ENCODE measurements around the gene INPP5A.
"Not testable (repeated sequence)": the region's sequence is repeated elsewhere in the genome, so short reads cannot be mapped to it uniquely, and the experiment has no call there.

Gene INPP5A

DNA sequence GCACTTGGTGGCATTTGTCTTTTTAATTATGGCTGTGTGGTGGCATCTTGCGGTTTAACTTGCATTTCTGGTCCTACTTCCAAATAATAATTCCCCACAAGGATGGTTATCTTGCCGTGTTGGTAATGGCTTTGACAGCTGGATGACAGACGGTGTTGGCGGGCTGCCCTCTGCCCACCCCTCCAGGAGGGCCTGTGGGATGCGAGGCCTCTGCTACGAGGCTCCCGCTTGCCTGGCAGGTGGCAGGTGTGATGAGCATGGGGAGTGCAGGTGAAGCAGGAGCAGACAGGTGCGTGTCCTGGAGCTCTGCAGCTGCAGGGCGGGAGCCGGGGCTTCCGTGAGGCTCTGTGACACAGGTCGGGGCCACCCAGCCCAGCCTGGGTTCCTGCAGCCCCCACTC lies 11.8 kb downstream of the INPP5A start:
- no peak for FAIRE-seq

DNA sequence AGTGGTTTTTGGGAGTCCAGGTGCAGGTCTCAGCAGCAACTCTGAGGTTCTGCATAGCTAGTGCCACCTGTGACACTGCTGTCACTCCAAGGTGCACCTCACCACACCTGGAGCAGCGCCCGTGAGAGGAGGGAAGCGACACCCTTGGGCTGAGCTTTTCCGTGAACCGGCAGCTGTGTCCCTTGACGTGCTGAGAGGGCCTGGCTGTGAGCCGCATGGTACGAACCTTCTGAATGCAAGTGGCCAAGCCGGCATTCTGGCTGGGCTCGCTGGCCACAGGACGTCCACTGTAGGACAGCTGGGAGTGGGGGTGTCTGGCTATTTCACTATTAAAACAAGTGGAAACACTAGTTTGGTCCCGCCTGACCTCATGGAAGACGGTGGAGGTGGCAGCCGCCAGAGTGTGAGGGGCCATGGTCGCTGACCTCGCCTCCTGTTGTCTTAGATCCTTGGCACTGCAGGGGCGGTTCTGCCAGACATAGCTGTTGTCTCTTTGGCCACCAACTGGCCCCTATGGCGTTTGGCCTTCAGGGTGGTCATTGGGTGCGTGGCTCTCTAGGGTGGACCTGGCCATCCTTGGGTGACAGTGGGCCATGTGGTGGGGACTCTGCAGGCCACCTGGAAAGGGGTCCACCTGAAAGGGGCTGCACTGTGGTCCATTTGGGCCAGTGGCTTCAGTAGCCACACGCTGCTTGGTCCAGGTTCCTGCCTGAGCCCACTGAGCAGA lies 12.9 kb downstream of the INPP5A start:
- FAIRE-seq: no peak

DNA sequence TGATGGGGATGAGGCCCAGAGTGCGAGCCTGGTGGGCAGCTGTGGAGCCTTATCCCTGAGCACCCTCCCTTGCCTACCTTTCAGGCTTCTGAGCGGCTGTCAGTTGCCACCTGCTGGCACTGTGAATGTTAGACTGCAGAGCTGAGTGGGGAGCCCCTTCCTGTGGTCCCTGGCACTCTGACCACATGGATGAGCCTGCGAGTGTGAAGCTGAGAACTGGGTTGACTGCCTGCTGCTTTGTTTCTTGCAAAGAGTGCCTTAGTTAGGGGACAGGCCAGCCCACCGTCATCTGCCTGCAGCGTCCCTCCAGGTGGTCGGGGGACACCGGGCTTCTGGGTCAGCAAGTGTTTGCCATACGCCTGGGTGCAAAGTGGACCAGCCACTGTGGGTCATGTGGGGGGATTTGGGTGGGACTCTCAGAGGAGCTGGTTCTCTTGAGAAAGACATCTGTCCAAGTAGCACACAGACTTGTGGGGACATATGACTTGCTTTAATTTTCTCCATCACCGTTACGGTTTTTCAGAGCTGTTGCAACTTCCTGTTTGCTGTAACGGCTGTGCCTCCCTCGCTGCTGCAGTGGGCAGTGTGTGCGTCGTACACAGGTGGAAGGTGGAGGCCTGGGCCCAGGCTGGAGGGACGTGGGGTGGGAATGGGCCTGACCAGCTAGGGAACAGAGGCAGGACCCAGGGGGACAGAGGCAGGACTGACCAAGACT lies 13.7 kb downstream of the INPP5A start:
- no peak for FAIRE-seq

DNA sequence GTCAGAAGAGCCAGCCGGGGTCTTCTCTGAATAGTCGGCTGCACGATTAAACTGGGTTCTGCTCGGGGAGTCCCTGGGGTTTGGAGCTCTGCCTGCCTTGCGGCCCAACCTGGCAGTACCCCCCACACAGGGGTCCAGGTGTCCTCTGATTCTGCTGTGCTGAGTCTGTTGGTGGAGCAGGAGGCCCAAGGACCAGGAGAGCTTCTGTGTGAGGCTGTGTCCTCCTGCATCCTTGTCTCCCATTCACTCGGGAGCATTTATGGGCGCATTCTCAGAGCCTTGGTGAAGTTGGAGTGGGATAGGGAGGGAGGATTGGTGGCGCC lies 14.2 kb downstream of the INPP5A start:
- FAIRE-seq: no peak

DNA sequence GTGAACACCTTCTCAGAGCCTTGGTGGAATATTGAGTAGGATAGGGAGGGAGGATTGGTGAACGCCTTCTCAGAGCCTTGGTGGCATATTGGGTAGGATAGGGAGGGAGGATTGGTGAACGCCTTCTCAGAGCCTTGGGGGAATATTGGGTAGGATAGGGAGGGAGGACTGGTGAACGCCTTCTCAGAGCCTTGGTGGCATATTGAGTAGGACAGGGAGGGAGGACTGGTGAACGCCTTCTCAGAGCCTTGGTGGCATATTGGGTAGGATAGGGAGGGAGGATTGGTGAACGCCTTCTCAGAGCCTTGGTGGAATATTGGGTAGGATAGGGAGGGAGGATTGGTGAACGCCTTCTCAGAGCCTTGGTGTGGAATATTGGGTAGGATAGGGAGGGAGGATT lies 15.0 kb downstream of the INPP5A start:
- not testable (repeated sequence) for FAIRE-seq

DNA sequence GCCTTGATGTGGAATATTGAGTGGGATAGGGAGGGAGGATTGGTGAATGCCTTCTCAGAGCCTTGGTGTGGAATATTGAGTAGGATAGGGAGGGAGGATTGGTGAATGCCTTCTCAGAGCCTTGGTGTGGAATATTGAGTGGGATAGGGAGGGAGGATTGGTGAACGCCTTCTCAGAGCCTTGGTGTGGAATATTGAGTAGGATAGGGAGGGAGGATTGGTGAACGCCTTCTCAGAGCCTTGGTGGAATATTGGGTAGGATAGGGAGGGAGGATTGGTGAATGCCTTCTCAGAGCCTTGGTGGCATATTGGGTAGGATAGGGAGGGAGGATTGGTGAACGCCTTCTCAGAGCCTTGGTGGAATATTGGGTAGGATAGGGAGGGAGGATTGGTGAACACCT lies 16.0 kb downstream of the INPP5A start:
- not testable (repeated sequence) for FAIRE-seq

DNA sequence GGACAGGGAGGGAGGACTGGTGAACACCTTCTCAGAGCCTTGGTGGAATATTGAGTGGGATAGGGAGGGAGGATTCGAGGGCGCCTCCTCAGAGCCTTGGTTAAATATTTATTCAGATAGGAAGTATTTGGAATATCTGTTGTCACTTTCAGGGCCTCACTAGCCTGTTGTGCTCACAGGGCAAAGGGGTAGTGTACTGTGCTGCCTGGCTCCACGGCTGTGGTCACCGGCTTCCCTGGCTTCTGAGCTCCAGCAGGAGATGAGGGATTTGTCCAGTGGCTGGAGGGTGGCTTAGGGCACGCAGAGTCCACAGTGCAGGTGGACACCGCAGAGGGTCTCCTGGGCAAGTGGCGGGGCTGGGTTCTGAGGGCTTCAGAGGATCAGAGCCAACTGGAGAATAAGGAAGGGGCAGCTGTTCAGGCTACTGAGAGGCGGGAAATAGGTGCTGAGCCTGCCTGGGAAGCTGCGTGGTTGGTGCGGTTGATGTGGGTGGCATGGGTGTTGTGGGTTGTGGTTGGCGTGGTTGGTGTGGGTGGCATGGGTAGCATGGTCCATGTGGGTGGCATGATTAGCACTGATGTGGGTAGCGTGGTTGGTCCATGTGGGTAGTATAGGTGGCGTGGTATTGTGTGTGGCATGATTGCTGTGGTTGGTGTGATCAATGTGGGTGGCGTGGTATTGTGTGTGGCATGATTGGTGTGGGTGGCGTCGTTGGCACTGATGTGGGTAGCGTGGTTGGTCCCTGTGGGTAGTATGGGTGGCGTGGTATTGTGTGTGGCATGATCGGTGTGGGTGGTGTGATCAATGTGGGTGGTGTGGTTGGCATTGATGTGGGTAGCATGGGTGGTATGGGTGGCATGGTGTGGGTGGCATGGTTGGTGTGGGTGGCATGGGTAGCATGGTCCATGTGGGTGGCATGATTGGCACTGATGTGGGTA lies 16.7 kb downstream of the INPP5A start:
- FAIRE-seq: no peak

DNA sequence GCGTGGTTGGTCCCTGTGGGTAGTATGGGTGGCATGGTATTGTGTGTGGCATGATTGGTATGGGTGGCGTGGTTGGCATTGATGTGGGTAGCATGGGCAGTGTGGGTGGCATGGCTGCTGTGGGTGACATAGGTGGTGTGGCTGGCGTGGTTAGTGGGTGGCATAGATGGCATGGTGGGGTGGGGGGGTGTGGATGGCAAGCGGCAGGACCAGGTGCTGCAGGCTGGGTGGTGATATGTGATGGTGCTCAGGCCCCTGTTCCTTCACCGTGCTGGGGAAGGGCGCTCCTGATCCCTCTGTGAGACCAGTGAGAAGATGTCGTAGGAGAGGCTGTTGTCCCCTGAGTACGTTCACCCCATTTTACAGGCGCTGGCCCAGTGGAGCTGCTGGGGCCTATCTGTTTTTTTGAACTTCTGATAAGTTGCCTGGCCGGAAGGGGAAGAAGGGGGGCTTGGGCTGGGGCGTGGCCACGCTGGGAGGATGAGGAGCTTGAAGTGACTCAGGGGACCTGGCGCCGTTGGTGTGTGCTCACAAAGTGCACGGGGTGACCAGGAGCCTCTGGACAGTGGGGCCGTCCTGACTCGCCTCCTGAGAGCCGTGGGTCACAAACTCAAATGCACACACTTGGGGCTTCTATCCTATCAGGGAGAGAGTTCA lies 17.5 kb downstream of the INPP5A start:
- no peak for FAIRE-seq

DNA sequence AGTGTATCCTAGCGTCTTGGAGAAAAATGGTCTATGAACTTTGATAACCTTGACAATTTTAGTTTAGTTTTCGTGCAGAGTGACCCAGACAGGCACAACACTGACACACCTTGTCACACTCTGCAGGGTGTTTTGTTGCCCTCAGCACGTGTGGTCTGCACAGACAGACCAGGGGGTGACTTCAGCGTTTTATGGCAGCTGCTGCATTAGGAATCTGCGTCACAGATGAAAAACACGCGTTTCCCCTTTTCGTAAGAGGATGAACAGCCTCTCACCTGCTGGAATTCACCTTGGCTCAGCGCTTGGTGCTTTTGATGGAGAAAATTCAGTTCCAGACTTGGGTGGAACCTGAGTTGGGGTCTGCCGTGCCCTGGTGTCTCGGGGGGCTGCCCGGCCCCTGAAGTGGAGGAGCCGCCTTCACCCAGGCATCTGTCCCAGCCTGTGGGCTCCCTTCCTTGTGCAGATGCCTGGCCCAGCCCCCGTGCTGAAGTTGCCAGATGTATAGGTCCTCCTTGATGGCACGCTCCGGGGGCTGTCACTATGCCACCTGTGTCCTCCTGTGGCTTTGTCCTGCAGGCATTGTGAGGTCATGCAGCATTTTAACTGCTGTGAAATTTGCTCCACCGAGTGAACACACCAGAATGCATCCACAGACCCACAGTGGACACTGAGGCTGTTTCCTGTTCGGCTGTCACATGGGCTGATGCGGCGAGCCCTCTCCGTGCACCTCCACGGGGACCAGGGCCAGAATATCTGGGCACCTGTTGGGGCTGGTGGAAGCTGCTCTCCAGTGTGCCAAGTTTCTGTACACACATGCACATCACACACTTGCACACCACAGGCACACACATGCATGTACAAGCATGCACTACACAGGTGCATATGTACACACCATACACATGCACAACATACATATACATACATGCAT lies 18.3 kb downstream of the INPP5A start:
- FAIRE-seq: no peak

DNA sequence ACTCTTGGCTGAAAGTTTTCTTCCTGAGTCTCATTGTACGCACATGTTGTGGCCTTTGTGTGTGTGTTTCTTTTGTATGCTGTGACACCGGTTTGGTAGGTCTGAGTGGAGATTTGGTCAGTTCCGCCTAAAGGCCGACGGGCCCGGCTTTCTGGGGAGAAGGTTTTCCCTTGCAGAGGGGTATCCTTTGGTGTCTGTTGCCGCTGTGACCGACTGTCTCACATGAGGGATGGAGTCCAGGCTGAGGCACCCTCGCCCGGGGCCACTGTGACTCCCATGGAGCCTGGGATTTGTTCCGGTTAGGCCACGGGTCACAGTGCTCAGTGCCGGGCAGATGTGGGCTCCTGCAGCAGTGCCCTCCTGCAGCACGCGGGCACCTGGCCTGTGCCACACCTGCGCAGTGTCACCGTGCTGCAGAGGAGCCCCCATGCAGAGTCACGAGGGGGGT lies 19.4 kb downstream of the INPP5A start:
- no peak for FAIRE-seq

DNA sequence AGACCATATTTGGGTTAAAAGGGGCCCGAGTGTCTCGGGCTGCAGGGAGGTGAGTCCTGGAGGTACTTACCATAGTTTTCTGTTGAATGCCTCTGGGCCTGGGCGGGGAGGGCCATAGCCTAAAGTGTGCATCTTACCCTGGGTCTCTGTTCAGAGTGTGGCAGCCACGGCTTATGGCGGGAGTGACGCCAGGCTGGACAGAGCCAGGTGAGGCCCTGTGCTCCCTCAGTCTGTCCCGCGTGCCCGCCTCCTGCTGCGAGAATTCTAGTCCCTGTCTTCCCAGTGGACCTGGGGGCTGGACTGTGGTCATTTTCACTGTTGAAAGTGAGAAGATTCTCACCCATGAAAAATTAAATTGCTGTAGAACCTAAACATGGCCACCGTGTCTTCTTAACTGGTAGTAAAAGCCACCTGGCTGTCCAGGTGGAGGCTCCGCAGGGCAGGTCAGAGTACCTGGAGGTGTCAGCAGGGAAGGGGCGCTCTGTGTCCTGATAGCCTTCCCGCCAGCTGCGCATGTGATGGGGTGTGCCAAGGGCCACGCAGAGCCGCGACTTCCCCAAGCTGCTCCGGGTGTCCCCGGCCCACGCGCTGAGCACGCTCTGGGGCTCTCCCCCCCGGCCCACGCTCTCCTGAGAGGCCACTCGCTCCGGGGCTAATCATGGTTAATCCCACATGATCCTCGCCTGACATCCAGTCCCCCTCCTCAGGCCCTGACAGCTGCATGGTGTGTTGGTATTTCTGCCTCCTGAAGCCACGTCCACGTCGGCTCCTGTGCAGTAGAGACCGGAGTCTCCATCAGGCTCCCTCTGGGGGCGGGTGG lies 20.3 kb downstream of the INPP5A start:
- FAIRE-seq: no peak

DNA sequence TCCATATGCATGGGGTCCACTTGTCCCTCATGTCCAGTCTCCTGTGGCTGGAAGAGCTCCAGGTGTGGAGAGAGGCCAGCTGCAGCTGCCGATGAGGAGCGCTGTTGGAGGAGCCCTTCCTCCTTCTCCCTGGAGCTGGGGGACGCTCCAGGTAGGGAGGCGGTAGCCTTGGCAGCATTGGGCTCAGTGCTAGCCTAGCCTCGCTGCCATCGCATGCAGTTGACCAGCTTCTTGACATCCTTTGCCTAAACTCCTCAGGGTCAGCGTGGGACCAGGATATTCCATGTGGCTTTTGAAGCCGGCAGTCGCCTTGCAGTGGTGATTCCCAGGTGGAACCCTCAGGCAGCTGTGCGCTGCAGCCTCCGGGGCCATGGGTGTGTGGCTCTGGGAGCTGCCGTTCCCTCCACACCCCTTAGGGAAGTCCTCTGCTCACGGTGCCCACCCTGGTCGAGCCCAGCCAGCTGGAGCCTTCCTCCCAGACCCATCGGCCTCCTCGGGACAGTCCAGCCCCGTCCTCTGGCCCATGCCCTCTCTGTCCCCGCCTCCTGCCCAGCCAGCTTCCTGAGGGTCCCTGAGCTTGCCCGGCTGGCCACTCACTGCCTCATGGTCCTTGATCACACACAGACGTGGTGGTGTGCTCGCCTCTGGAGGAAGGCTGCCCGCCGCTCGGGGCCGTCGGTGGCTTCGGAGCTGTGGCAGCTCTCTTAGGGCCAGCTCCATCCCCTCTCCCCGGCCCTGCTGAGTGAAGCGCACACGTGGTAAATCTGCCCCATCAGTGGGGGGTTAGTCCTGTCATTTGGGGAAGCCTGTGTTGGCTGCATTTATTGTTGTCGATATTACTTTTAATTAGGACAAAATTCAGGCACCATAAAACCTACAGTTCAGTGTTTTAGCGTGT lies 21.2 kb downstream of the INPP5A start:
- no peak for FAIRE-seq

DNA sequence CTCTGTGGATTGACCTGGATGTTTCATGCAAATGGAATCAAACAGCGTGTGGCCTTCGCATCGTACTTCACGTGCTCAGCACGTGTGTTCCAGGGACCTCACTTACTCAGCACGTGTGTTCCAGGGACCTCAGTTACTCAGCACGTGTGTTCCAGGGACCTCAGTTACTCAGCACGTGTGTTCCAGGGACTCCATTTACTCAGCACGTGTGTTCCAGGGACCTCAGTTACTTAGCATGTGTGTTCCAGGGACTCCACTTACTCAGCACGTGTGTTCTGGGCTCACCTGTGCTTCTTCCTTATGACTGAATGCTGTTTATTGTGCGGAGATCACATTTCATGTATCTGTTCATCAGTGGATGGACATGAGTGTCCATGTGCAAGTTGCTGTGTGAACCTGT lies 22.0 kb downstream of the INPP5A start:
- FAIRE-seq: no peak

DNA sequence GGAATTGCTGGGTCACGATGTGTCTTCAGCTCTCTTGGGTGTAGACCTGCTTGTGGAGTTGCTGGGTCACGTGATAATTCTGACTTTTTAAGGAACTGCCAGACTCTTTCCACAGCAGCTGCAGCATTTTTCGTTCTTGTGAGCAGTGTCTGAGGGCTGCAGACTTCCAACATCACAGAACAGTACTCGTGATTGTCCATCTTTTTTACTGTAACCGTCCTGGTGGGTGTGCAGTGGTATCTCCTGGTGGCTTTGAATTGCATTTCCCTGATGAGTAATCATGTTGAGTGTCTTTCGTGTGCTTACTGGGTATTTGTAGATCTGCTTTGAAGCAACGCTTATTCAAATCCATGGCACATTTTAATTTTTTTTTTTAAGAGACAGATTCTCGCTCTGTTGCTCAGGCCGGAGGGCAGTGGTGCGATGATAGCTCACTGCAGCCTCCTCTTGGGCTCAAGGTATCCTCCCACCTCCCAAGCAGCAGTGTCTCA lies 22.7 kb downstream of the INPP5A start:
- FAIRE-seq: no peak

DNA sequence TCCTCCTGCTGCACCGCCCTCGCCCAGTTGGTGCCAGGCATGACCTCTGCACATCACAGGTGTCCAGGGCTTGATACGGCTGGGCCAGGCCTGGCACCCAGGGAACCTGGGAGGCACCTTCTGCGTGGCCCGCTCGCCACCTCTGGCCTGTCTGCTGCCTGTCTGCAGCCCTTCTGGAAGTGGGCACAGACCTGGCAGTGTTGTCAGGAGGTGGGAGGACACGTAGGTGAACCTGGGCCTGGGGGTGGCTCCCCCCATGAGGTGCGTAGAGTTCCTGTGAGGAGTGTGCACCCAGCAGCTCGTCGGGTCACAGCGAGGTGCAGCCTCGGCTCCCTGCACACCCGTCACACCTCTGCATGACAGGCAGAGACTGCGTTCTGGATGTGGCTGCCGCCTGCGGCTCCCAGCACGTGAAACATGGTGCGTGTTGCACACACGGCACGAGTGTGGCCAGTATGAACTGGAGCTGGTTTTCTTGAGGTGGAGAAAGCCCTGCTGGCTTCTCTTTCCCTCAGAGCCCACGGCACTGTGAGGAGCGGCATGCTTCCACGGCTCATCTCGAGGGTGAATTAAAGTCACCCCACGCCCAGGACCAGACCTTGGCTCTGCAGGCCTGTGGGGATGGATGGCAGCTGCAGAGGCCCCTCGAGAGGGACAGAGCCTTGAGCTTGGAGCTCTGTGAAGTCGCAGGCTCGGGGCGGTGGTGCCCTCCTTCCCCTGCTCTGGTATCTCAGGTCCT lies 24.8 kb downstream of the INPP5A start:
- FAIRE-seq: no peak

DNA sequence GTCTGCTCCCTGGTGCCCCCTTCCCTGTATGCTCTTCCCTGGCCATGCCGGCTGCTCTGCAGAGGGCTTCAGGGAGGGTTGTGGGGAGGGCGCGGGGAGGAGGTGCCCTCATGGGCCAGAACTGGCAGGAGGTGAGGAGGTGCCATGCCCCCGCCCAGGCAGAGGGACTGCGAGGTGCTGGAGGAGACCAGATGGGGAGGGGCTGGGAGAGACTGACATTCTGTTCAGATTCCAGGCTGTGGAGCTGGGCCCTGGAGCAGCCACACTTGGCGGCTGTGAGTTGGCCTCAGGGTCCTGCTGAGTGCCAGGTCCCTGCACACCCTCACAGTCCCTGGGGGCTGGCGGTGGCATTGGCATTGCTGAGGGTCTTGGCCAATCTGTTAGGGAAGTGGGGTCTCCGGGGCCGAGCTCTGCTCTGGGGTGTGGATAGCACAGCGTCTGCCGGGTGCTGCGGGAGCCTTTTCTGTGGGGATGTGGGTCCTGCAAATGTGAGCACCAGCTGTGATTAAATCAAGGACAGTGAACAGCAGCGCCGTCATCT lies 25.4 kb downstream of the INPP5A start:
- no peak for FAIRE-seq

DNA sequence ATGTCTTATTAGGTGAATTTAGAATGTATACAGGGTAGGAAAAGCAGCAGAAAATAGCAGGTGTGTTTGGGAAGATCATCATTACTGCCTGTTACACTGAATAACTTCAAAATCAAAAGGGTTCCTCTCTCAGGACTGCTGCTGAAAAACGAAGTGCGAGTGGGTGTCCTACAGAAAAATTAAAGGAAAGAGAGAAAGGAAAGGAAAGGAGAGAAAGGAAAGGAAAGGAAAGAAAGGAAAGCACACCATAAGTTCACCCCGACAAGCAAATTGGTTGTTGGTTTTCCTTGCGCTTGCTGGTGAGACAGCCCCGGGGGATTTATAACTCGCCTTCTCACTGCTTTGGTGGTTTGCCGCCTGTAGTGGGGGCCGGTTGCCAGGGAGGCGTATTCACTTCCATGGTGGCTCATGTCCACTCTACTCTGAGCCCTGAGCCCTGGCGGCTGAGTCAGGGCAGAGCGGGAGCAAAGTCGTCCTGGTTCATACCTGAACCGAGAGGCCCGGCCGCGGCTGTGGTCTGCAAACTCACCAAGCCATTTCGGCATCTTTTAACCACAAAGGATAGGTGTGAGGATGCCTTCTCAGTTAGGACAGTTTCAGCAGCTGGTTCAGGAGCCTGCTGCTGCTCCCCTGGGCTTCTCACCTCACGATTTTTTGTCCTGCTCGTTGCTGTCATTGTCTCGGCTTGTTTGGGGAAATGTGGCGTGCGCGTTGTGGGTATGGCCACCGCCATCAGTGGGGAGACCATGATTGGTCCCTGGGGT lies 26.1 kb downstream of the INPP5A start:
- no peak for FAIRE-seq

DNA sequence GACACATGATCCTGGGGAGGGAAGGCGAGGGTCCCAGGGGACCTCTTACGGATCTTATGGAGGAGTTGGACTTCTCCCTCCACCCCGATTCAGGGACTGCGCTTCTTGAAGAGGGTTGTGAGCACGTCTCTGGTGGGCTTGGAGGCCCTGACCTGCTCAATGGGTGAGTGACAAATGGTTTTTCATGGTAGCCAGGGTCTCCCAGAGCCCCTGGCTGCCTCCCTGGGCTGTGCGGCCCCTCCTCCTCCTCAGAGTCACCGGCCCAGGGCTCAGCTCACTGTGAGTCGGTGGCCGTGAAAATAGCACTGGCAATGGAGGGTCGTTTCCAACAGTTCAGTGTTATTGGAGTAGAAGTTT lies 26.6 kb downstream of the INPP5A start:
- FAIRE-seq: no peak
